HG02623 (cell line): ENCODE data around the gene IL20RB.
A peak's percentile ranks its signal among the peaks of the same experiment; 100 is the strongest.
"Not testable (repeated sequence)": the region's sequence is repeated elsewhere in the genome, so short reads cannot be mapped to it uniquely, and the experiment has no call there.

Experiments
- ATAC-seq: cut with Tn5 transposase; IDR thresholded peaks from one replicate; pipeline ENCODE4 v1.9.1; 2021; ENCODE audit warnings: moderate library complexity; ENCODE audit not compliant: unreplicated experiment

Gene IL20RB

GRCh38 chr3:136982520-136983138 lies 24.8 kb downstream of the IL20RB start:
- no peak for ATAC-seq

DNA sequence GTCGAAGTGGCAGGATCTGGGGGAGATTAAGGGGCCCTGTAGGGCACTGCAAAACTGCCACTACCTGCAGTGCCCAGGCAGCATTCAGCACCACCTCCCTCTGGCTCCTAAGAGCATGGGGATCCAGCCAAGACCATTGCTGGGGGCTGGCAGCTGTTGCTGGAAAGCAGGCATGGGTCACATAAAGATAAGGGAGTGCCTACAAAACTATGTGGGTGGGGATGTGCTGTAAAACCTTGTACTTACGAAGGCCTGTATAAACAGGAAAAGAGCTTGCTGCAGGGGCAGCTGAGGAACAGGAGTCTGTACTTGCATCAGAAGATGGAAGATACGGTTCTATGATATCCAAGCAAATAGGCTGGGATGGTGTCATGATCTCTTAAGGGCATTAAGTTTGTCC lies 27.1 kb downstream of the IL20RB start:
- ATAC-seq, result no peak

DNA sequence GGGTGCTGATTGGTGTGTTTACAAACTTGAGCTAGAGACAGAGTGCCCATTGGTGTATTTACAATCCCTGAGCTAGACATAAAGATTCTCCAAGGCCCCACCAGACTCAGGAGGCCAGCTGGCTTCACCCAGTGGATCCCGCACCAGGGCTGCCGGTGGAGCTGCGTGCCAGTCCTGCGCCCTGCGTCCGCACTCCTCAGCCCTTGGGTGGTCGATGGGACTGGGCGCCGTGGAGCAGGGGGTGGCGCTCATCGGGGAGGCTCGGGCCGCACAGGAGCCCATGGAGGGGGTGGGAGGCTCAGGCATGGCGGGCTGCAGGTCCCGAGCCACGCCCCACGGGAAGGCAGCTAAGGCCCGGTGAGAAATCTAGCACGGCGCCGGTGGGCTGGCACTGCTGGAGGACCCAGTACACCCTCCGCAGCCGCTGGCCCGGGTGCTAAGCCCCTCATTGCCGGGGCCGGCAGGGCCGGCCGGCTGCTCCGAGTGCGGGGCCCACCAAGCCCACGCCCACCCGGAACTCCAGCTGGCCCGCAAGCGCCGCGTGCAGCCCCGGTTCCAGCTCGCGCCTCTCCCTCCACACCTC lies 29.7 kb downstream of the IL20RB start:
- ATAC-seq, result not testable (repeated sequence)

GRCh38 chr3:136988651-136989050 lies 30.9 kb downstream of the IL20RB start:
- ATAC-seq, result no peak

DNA sequence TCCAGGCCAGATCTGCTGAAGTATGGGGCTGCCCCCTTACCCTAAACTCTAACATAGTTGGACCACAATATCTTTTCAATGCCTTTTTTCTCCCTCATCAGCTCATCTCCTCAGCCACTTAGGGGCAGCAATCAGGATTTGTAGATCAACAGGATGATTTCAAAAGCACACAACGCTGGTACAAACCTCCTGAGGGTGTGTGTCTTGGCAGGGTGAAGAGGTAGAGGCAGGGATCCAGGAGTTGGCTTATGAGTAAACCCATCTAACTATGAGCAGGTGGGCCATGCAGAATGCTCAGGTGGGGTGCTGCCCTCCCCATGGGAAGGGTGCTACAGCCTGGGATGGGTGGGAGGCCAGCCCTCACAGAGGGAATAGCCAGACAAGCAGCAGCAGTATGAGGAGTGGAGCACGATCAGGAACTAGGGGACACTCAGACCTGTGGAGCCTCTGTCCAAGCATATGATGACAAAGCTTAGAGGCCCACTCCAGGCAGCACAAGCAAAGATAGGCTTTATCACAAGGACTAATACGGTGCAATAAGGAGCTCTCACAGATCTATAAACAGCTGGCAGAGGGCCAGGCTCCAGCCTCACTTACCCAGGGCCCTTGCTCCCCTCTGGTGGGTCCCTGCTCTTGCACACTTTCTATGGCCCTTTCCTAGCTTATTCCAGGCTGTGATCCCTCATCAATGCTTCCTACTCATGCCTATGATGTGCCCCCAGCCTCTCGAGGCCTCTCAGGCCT lies 32.2 kb downstream of the IL20RB start:
- no peak for ATAC-seq

GRCh38 chr3:136990826-136991225 lies 33.0 kb downstream of the IL20RB start:
- ATAC-seq, result no peak

DNA sequence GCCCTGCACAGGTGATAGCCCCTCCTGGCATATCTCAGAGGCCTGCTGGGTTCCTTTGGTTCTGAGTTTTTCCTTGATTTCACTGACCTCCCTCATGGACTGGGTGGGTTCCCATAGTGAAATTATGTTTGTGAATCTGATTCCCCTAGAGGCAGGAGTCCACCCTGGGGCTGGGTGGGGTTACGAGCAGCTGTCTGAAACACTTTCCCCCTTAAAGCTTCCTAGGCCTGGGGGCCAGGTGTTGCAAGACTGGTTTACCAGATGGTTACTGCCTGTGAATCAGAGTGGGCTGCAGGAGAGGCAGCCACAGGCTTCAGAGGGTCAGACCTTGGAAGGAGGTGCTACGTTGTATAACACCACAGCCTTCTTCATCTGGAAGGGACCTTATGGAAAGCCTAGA lies 34.3 kb downstream of the IL20RB start:
- ATAC-seq, result no peak

GRCh38 chr3:136994772-136995516 lies 37.2 kb downstream of the IL20RB start:
- ATAC-seq, result no peak

DNA sequence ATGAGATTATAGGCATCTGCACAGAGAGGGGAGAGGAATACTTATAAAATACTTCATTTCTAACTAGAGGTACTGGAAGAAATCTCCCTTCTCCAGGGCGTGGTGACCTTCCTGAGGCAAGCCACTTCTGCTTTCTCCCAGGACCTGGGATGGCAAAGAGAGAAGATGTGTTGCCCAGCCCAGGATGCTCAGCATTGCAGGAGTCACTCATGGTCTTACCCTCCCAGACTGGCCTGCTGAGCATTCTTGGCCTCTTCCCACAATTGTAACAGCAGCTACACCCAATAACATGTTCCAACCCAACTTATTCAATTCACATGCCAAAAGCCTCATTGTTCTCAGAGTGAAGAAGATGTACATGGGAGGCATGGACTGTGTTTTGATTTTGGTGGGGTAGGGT lies 37.9 kb downstream of the IL20RB start:
- ATAC-seq, result no peak

- ATAC-seq, result no peak
Measured at GRCh38 chr3:137000039-137000438, 42.3 kb downstream of the IL20RB start.

DNA sequence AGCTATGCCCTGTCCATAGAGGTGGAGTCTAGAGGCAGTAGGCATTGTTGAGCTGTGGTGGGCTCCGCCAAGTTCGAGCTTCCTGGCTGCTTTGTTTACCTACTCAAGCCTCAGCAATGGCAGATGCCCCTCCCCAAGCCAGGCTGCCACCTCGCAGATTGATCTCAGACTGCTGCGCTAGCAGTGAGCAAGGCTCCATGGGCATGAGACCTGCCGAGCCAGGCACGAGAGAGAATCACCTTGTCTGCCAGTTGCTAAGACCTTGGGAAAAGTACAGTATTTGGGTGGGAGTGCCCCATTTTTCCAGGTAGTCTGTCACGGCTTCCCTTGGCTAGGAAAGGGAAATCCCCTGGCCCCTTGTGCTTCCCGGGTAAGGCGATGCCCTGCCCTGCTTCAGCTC lies 49.6 kb downstream of the IL20RB start:
- not testable (repeated sequence) for ATAC-seq

DNA sequence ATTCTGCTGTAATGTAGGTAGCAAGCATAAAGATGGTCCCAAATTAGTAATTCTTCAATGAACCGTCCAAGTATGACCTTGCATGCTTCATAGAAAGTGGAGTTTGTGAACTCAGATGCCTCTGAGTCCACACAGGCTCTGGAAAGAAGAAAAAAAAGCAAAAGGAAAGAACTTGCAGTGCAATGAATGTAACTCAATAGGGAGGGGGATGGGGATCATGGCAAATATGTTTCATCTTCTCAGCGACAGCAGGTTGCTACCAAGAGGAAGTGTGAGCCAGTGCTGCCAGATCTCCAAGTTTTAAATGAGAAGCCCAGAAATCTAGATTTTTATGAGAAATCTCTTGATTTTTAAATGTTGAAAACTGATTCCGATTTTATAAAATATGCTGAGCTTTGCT lies 50.3 kb downstream of the IL20RB start:
- no peak for ATAC-seq

DNA sequence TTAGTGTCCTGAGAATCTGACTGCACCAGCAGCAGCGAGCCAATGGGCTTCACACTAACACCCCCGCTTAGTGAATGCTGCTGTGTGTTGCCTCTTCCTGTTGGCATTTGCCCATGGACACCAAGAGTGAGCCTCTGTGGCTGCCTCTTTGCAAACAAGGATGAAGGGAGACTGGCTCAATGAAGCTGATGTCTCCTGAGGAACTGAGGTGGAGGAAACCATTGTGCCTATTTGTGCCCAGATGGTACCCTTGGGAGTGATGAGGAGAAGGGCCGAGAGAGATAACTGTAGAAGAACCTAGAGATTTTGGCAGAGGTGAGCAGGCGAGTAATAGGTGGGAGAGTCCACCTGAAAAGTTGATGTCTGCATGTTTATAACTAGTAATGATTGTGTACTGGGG lies 51.2 kb downstream of the IL20RB start:
- no peak for ATAC-seq

DNA sequence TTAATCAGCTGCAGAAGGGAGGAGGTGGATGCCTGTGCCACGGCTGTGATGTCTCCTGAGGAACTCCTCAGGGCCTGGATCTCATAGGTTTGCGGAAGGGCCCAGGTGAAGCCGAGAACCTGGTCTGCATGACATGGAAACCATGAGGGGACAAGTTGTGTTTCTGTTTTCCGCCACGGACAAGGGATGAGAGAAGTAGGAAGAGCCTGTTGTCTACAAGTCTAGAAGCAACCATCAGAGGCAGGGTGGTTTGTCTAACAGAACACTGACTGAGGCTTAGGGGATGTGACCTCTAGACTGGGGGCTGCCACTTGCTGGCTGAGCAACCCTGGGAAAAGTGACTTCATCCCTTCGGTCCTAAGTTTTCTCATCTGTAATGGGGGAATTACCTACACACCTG lies 52.4 kb downstream of the IL20RB start:
- no peak for ATAC-seq

DNA sequence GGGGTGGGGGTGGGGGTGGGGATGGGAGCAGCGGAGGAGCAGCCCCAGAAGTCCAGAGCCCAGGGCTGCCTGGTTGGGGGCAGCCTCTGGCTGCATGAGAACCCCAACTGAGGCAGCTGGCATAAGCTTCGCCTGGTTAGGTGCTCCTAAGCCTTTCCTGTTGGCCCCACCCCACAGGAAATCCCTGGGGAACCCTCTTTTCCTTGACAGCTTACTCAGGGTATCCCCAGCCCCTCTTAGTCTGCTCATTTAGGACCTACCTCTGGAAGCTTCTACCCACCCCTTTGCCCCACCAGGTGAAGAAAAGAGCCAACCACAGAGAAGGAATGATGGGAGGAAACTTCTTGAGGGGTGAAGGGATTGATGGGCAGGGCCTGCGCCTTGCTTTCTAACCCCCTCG lies 53.4 kb downstream of the IL20RB start:
- ATAC-seq, result no peak

DNA sequence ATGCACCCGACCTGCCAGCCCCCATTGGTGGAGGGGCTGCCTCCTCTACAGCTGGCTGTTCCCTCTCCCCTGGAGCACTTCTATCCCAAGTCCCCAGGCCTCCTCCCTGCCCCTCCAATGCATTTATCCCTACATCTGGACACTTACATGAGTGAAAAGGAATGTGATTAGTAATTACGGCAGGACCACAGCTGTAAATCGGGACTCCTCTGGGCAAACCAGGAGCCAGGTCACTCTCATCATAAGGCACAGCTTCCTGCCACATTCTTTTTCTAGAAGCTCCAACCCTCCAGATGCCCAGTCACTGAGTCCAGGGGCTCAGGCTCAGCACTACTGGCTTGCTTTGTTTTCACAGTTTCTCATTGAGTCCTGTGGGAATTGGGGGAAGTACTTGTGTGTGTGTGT lies 54.3 kb downstream of the IL20RB start:
- no peak for ATAC-seq

DNA sequence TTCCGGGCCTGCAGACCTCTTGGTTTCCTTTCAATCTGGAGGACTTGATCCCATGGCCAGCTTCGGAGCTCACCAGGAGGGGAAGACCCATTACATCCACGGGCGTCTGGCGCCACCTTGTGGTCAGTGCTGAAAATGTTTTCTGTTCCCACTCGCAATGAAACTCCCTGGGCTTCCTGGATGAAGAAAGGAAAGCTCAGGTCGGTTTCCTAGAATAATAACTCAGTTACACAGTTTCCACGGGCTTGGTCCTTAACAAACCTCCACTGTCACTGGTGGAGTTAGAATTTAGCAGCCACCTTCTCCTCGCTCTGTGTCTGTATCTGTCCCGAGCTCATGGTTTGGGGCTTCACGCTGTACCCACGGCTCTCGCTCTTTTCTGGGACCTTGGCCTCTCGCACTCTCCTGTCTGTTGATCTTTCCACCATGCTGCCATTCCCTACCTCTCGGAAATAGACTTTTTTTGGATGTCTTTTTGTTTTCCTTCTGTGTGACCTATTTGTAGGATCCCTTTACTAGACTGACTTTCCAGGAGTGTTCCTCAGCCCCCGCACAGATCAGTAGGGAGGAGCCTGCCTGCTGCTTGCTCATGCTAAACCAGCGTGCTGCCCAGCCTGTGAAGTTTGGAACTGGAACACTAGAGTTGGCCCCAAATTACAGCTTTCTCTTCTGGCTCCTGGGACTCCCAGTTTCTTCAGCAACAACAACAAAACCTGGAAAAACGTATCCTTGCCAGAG lies 56.3 kb downstream of the IL20RB start:
- ATAC-seq, result peak; percentile 77

DNA sequence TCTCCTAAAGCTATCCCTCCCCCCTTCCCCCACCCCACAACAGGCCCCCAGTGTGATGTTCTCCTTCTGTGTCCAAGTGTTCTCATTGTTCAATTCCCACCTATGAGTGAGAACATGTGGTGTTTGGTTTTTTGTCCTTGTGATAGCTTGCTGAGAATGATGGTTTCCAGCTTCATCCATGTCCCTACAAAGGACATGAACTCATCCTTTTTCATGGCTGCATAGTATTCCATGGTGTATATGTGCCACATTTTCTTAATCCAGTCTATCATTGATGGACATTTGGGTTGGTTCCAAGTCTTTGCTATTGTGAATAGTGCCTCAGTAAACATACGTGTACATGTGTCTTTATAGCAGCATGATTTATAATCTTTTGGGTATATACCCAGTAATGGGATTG lies 59.5 kb downstream of the IL20RB start:
- not testable (repeated sequence) for ATAC-seq

- no peak for ATAC-seq
Measured at GRCh38 chr3:137020315-137020714, 62.5 kb downstream of the IL20RB start.

DNA sequence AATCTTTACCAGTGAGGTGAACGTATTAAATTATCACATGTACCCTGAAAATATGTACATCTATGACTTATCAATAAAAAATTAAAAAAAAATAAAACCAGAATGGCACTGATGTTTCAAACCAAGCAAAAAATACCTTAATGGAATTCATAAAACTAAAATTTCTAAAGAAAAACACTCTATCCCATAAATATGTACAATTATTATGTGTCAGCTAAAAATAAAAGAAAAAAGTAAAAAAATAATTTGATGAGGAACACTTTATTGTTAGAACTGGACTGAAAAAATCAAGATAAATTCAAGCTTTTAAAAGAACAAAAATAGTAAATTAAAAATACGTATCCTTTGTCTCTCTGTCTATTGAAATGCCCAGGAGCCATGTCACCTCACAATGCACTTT lies 63.1 kb downstream of the IL20RB start:
- ATAC-seq, result no peak

- ATAC-seq, result no peak
Measured at GRCh38 chr3:137024348-137024747, 66.6 kb downstream of the IL20RB start.
